GM18499 (cell line): ENCODE results near the gene C12orf43.

Source experiments
- ATAC-seq: cut with Tn5 transposase; IDR thresholded peaks from one replicate; pipeline ENCODE4 v1.9.1; 2021; ENCODE audit warnings: moderate number of reproducible peaks; ENCODE audit not compliant: insufficient read depth, unreplicated experiment

The C12orf43 gene

GRCh38 chr12:120979862-120980696 is 36.2 kb downstream of the C12orf43 start:
- ATAC-seq, result no peak

- no peak for ATAC-seq
Measured at GRCh38 chr12:120979220-120979861, 36.9 kb downstream of the C12orf43 start.

GRCh38 chr12:120978296-120979219 is 37.7 kb downstream of the C12orf43 start, which contains the start of gene HNF1A:
TSS of gene HNF1A (plus strand) at chr12:120978543. CDS start at chr12:120978769, 226 bp downstream.
- no peak for ATAC-seq

GRCh38 chr12:120977531-120978295 is 38.6 kb downstream of the C12orf43 start:
- no peak for ATAC-seq

- no peak for ATAC-seq
Measured at GRCh38 chr12:120972870-120973543, 43.3 kb downstream of the C12orf43 start.

- no peak for ATAC-seq
Measured at GRCh38 chr12:120971299-120972180, 44.7 kb downstream of the C12orf43 start.

GRCh38 chr12:120970310-120970709 is 46.0 kb downstream of the C12orf43 start:
- no peak for ATAC-seq

- no peak for ATAC-seq
Measured at GRCh38 chr12:120965534-120966091, 50.7 kb downstream of the C12orf43 start.

- ATAC-seq, result no peak
Measured at GRCh38 chr12:120964298-120964697, 52.0 kb downstream of the C12orf43 start.

- no peak for ATAC-seq
Measured at GRCh38 chr12:120962532-120963020, 53.7 kb downstream of the C12orf43 start.

- ATAC-seq, result no peak
Measured at GRCh38 chr12:120961604-120962531, 54.4 kb downstream of the C12orf43 start.

- ATAC-seq, result no peak
Measured at GRCh38 chr12:120960657-120961056, 55.6 kb downstream of the C12orf43 start.

GRCh38 chr12:120959111-120959878 is 57.0 kb downstream of the C12orf43 start:
- no peak for ATAC-seq

- ATAC-seq, result no peak
Measured at GRCh38 chr12:120956579-120957300, 59.5 kb downstream of the C12orf43 start.

GRCh38 chr12:120955232-120955631 is 61.1 kb downstream of the C12orf43 start:
- no peak for ATAC-seq
